ENCODE results near the gene CACNA1C. TPM values are rescaled to one million over a fixed set of nuclear protein-coding genes. Genes with fewer than 3 reads are reported as not detected.

Gene CACNA1C
- total RNA-seq, 4 donors from 2014 or later, result 5.2 to 12.9 (median 6.3) TPM

- TF ChIP-seq, protein P1, sequence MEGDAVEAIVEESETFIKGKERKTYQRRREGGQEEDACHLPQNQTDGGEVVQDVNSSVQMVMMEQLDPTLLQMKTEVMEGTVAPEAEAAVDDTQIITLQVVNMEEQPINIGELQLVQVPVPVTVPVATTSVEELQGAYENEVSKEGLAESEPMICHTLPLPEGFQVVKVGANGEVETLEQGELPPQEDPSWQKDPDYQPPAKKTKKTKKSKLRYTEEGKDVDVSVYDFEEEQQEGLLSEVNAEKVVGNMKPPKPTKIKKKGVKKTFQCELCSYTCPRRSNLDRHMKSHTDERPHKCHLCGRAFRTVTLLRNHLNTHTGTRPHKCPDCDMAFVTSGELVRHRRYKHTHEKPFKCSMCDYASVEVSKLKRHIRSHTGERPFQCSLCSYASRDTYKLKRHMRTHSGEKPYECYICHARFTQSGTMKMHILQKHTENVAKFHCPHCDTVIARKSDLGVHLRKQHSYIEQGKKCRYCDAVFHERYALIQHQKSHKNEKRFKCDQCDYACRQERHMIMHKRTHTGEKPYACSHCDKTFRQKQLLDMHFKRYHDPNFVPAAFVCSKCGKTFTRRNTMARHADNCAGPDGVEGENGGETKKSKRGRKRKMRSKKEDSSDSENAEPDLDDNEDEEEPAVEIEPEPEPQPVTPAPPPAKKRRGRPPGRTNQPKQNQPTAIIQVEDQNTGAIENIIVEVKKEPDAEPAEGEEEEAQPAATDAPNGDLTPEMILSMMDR (IDR thresholded peaks at IDR 0.05), result no peak
- no peak for TF ChIP-seq POLR2A (IDR thresholded peaks at IDR 0.05)
- TF ChIP-seq EP300 (IDR thresholded peaks at IDR 0.05), result no peak
- Histone ChIP-seq H3K27ac (no peak overlapping the region), H3K4me1 (no peaks in the 10 kb centered on the region), H3K9me3 (no peaks in the 10 kb centered on the region), H3K36me3 (no peaks in the 10 kb centered on the region), H3K27me3 (no peaks in the 10 kb centered on the region), H3K4me3 (no peak overlapping the region)
- no peak for DNase-seq (ENCODE audit: low spot score in 2 of 2)
- 57 to 60% methylated on average over 19 of the region's 19 CpGs for WGBS, 2 donors
Observed at GRCh38 chr12:2624543-2625288, 571.9 kb downstream of the CACNA1C start.

DNA sequence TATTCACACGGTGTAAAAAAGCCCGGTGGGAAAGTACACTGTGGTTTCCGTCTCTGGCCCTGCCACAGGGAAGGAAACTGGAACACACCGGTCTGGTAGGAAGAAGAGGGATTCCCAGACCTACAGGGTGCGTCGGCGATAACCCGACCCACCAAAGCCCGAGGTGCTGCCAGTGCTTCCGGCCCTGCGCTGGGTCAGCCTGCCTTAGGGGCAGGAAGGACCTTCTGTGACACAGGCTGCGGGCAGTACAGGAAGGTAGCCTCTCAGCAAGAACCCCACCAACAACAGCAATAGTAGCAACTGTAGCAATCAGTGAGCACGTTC lies 572.5 kb downstream of the CACNA1C start:
- Histone ChIP-seq H3K36me3 (no peaks in the 10 kb centered on the region), H3K27me3 (no peaks in the 10 kb centered on the region), H3K27ac (no peak overlapping the region), H3K4me3 (no peak overlapping the region), H3K9me3 (no peaks in the 10 kb centered on the region), H3K4me1 (no peaks in the 10 kb centered on the region)
- 61 to 71% methylated on average over 13 of the region's 13 CpGs for WGBS, 2 donors
- TF ChIP-seq EP300 (IDR thresholded peaks at IDR 0.05), result no peak
- TF ChIP-seq, protein P1 (IDR thresholded peaks at IDR 0.05), result no peak
- no peak for TF ChIP-seq POLR2A (IDR thresholded peaks at IDR 0.05)
- no peak for DNase-seq (ENCODE audit: low spot score in 2 of 2)

DNA sequence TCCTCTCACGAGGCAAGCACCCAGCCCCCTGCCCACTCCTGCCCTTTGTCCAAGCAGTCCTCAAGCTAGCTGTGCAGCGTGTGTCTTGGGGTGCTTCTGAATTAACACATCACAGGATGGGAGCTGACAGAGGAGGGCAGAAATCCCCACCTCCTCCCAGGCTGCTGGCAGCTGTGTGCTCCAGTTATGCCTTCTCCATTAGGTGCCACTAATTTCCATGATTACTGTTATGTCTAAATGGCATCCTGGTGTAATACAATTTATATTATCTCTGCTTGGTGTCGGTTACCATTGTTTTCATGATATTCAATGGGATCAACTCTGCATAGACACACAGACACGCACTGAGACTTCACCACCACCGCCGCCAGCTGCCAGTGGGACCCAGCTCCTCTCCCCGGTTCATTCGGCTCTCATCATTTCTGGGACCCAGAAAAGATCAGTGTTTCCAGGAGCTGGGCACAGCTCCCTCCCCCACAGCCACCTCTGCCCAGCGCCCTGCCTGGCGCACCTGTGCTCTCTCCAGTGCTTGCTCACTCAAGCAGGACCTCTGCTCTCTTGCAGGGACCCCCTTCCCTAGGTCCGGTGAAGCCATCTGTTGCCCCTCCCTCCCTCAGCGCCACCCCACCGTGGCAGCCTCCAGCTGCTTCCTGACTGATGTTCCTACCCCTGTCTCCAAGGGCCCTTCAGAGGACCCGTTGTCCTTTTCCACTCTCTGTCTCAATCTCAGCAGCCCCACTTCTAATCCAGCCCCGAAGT lies 574.5 kb downstream of the CACNA1C start:
- TF ChIP-seq EP300 (IDR thresholded peaks at IDR 0.05) (no peak), POLR2A (IDR thresholded peaks at IDR 0.05) (no peak)
- TF ChIP-seq, protein P1 (IDR thresholded peaks at IDR 0.05), result no peak
- 65% methylated on average over 15 of the region's 15 CpGs for WGBS, 2 donors
- no peaks in the 10 kb centered on the region for H3K27me3 ChIP-seq
- no peak overlapping the region for H3K27ac ChIP-seq
- H3K36me3 ChIP-seq, result no peaks in the 10 kb centered on the region
- no peak for DNase-seq (ENCODE audit: low spot score in 2 of 2)
- peaks cover 0 to 14% (median 0%) of the 10 kb centered on the region in 4 donors for H3K4me1 ChIP-seq
- H3K9me3 ChIP-seq, result no peaks in the 10 kb centered on the region
- H3K4me3 ChIP-seq, result no peak overlapping the region

GRCh38 chr12:2627835-2628191 lies 575.0 kb downstream of the CACNA1C start:
- Histone ChIP-seq H3K27me3 (no peaks in the 10 kb centered on the region), H3K9me3 (no peaks in the 10 kb centered on the region), H3K27ac (no peak overlapping the region), H3K4me3 (no peak overlapping the region), H3K4me1 (peaks cover 0 to 15% (median 0%) of the 10 kb centered on the region in 4 donors), H3K36me3 (no peaks in the 10 kb centered on the region)
- TF ChIP-seq, protein P1 (IDR thresholded peaks at IDR 0.05), result no peak
- TF ChIP-seq EP300 (IDR thresholded peaks at IDR 0.05) (no peak), POLR2A (IDR thresholded peaks at IDR 0.05) (no peak)
- WGBS, 2 donors, result 78 to 81% methylated on average over 8 to 10 of the region's 11 CpGs
- no peak for DNase-seq (ENCODE audit: low spot score in 2 of 2)

GRCh38 chr12:2628401-2628800 lies 575.6 kb downstream of the CACNA1C start:
- TF ChIP-seq, protein P1 (IDR thresholded peaks at IDR 0.05), result no peak
- TF ChIP-seq POLR2A (IDR thresholded peaks at IDR 0.05) (no peak), EP300 (IDR thresholded peaks at IDR 0.05) (no peak)
- no peaks in the 10 kb centered on the region for H3K27me3 ChIP-seq
- H3K27ac ChIP-seq, result no peak overlapping the region
- no peak for DNase-seq (ENCODE audit: low spot score in 2 of 2)
- H3K4me1 ChIP-seq, result peaks cover 0 to 15% (median 0%) of the 10 kb centered on the region in 4 donors
- 84 to 94% methylated on average over 6 of the region's 6 CpGs for WGBS, 2 donors
- H3K9me3 ChIP-seq, result no peaks in the 10 kb centered on the region
- no peaks in the 10 kb centered on the region for H3K36me3 ChIP-seq
- no peak overlapping the region for H3K4me3 ChIP-seq

Data from tibial nerve (tissue), 4 donors.